K562 (cell line): Measurements from ENCODE around the gene C16orf95. TPM values are rescaled to one million over a fixed set of nuclear protein-coding genes. Genes with fewer than 3 reads are reported as not detected.

Experiments
- C11orf30 ChIP-seq: fragments of 450-650 bp; IDR thresholded peaks from 2 replicates; pipeline ENCODE4 v1.6.1; 2016; ENCODE audit warnings: low read depth, mild to moderate bottlenecking
- CHD1 ChIP-seq: fragments of 200-600 bp; sonication (generic); IDR thresholded peaks from one replicate; pipeline ENCODE4 v1.6.1; 2012; ENCODE audit warnings: mild to moderate bottlenecking, moderate library complexity, low read length, inconsistent platforms
- COPS2 ChIP-seq: fragments of 450-650 bp; conservative IDR thresholded peaks from 2 replicates; pipeline ENCODE4 v1.6.1; 2016; ENCODE audit warnings: mild to moderate bottlenecking, moderate library complexity
- FOXP1 ChIP-seq: sonication (generic); formaldehyde crosslinking; IDR thresholded peaks from 2 replicates; pipeline ENCODE4 v1.8.0; 2022; ENCODE audit warnings: mild to moderate bottlenecking, missing genetic modification reagents
- MYBL2 ChIP-seq, 2 experiments: fragments of 450-650 bp in 1 of 2; sonication (generic) in 1 of 2; formaldehyde crosslinking in 1 of 2; IDR thresholded peaks; 2 replicates each; pipeline versions ENCODE4 v1.6.1 to v1.8.1; 2017 to 2022; ENCODE audit warnings: borderline replicate concordance in 1 of 2, inconsistent platforms in 1 of 2, low read depth in 1 of 2, mild to moderate bottlenecking in 1 of 2, missing genetic modification reagents in 1 of 2, moderate library complexity in 1 of 2
- POLR2AphosphoS2 ChIP-seq: IDR thresholded peaks from 2 replicates; pipeline ENCODE4 v1.6.1; 2012; ENCODE audit warnings: low read length, improper control_type of control experiment
- PRMT5 ChIP-seq: sonication (generic); formaldehyde crosslinking; IDR thresholded peaks from 2 replicates; pipeline ENCODE4 v1.5.0; 2020; ENCODE audit warnings: missing genetic modification reagents
- RBBP5 ChIP-seq: fragments of 200-600 bp; sonication (generic); IDR thresholded peaks from 2 replicates; pipeline ENCODE4 v1.6.1; 2012; ENCODE audit warnings: borderline replicate concordance, mild to moderate bottlenecking, low read length, control low read depth, inconsistent platforms; ENCODE audit not compliant: insufficient read depth, poor library complexity, severe bottlenecking
- SMAD3 ChIP-seq: fragments of 450-650 bp; formaldehyde crosslinking; conservative IDR thresholded peaks from 2 replicates; pipeline ENCODE4 v1.4.0; 2020; ENCODE audit warnings: mild to moderate bottlenecking
- ZEB2 ChIP-seq: fragments of 450-650 bp; IDR thresholded peaks from 2 replicates; pipeline ENCODE4 v1.6.1; 2016
- ZNF263 ChIP-seq: sonication (generic); formaldehyde crosslinking; IDR thresholded peaks from 2 replicates; pipeline ENCODE4 v1.8.0; 2022; ENCODE audit warnings: mild to moderate bottlenecking, missing genetic modification reagents, borderline replicate concordance
- ZNF778 ChIP-seq: fragments of 450-650 bp; formaldehyde crosslinking; IDR thresholded peaks from 2 replicates; pipeline ENCODE4 v1.4.0; 2020; ENCODE audit warnings: mild to moderate bottlenecking, moderate library complexity
- polyA plus RNA-seq, 8 experiments: library from polyadenylated mRNA; depleted of rRNA in 4 of 8; stranded (reverse) in 5 of 8; unstranded in 3 of 8; fragments of >200 nt; fragmentation: Nextera tagmentation in 2 of 8; fragmentation: Illumina TruSeq in 1 of 8; extraction: Ambion mirVana in 2 of 8; extraction: Trizol in 1 of 8; gene quantifications; 2 replicates each; pipeline versions ENCODE4 v1.2.1 to v1.2.3, GENCODE V29; 2011 to 2014; ENCODE audit warnings: inconsistent platforms in 1 of 8, missing spikeins in 1 of 8
- total RNA-seq, 7 experiments: library from RNA; depleted of rRNA in 6 of 7; stranded (reverse); fragments of >200 nt in 6 of 7; fragmentation: Illumina TruSeq in 2 of 7; extraction: Trizol in 2 of 7; gene quantifications; 2 replicates each; pipeline versions ENCODE4 v1.2.1 to v1.2.3, GENCODE V29; 2011 to 2021; ENCODE audit warnings: low replicate concordance in 1 of 7
- TF ChIP-seq, protein P1 (sequence below), 2 experiments: IDR thresholded peaks; 2 replicates each; pipeline ENCODE4 v1.6.1; 2011; ENCODE audit warnings: borderline replicate concordance in 1 of 2, control low read depth in 1 of 2, low read depth in 1 of 2, low read length in 1 of 2, mild to moderate bottlenecking in 1 of 2, mixed read lengths in 1 of 2, moderate library complexity in 1 of 2; ENCODE audit not compliant: insufficient read depth in 1 of 2, insufficient read length in 1 of 2, poor library complexity in 1 of 2, severe bottlenecking in 1 of 2; ENCODE audit errors: extremely low read depth in 1 of 2
- TF ChIP-seq, protein P2 (sequence below): fragments of 450-650 bp; IDR thresholded peaks from 2 replicates; pipeline ENCODE4 v1.6.1; 2018; ENCODE audit not compliant: partially characterized antibody
- TF ChIP-seq, protein P3 (sequence below): fragments of 250-450 bp; sonication (Bioruptor Pico); IDR thresholded peaks from 2 replicates; pipeline ENCODE4 v1.5.0; 2021; ENCODE audit warnings: mild to moderate bottlenecking, borderline replicate concordance
- TF ChIP-seq, protein P4 (sequence below): fragments of 250-450 bp; sonication (Bioruptor Pico); IDR thresholded peaks from 2 replicates; pipeline ENCODE4 v1.5.0; 2021
- TF ChIP-seq, protein P5 (sequence below): fragments of 250-450 bp; sonication (Bioruptor Pico); IDR thresholded peaks from 2 replicates; pipeline ENCODE4 v1.8.0; 2022; ENCODE audit warnings: moderate library complexity, mild to moderate bottlenecking, inconsistent platforms

C16orf95 gene
- total and polyA plus RNA-seq, 9 of the 15 experiments (the other 6 are each of a cell fraction or from before 2014, with no cell fraction given): 6.5 to 20.5 (median 9.4) TPM

- TF ChIP-seq CHD1 (peak; percentile 92), ZNF263 (CRISPR knock-in tag) (peak; percentile 50; the same call in 1 of the 2 replicates), SMAD3 (CRISPR knock-in tag) (no peak), C11orf30 (peak; percentile 90), PRMT5 (CRISPR knock-in tag) (no peak), FOXP1 (CRISPR knock-in tag) (no peak), POLR2AphosphoS2 (no peak), MYBL2 (IDR thresholded peaks at IDR 0.05; ENCODE audit: low read depth) (no peak), MYBL2 (CRISPR knock-in tag; IDR thresholded peaks at IDR 0.05; ENCODE audit: borderline replicate concordance) (no peak), COPS2 (no peak), ZNF778 (CRISPR knock-in tag) (no peak), RBBP5 (peak; percentile 82), ZEB2 (no peak)
- TF ChIP-seq, protein P1, sequence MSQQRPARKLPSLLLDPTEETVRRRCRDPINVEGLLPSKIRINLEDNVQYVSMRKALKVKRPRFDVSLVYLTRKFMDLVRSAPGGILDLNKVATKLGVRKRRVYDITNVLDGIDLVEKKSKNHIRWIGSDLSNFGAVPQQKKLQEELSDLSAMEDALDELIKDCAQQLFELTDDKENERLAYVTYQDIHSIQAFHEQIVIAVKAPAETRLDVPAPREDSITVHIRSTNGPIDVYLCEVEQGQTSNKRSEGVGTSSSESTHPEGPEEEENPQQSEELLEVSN (IDR thresholded peaks at IDR 0.05; ENCODE audit: borderline replicate concordance in 1 of 2, extremely low read depth in 1 of 2, insufficient read depth in 1 of 2, insufficient read length in 1 of 2, low read depth in 1 of 2, low read length in 1 of 2, poor library complexity in 1 of 2, severe bottlenecking in 1 of 2): peak; percentile 57 to 77
- TF ChIP-seq, protein P2, sequence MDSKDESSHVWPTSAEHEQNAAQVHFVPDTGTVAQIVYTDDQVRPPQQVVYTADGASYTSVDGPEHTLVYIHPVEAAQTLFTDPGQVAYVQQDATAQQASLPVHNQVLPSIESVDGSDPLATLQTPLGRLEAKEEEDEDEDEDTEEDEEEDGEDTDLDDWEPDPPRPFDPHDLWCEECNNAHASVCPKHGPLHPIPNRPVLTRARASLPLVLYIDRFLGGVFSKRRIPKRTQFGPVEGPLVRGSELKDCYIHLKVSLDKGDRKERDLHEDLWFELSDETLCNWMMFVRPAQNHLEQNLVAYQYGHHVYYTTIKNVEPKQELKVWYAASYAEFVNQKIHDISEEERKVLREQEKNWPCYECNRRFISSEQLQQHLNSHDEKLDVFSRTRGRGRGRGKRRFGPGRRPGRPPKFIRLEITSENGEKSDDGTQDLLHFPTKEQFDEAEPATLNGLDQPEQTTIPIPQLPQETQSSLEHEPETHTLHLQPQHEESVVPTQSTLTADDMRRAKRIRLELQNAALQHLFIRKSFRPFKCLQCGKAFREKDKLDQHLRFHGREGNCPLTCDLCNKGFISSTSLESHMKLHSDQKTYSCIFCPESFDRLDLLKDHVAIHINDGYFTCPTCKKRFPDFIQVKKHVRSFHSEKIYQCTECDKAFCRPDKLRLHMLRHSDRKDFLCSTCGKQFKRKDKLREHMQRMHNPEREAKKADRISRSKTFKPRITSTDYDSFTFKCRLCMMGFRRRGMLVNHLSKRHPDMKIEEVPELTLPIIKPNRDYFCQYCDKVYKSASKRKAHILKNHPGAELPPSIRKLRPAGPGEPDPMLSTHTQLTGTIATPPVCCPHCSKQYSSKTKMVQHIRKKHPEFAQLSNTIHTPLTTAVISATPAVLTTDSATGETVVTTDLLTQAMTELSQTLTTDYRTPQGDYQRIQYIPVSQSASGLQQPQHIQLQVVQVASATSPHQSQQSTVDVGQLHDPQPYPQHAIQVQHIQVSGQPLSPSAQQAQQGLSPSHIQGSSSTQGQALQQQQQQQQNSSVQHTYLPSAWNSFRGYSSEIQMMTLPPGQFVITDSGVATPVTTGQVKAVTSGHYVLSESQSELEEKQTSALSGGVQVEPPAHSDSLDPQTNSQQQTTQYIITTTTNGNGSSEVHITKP: no peak
- TF ChIP-seq, protein P3, sequence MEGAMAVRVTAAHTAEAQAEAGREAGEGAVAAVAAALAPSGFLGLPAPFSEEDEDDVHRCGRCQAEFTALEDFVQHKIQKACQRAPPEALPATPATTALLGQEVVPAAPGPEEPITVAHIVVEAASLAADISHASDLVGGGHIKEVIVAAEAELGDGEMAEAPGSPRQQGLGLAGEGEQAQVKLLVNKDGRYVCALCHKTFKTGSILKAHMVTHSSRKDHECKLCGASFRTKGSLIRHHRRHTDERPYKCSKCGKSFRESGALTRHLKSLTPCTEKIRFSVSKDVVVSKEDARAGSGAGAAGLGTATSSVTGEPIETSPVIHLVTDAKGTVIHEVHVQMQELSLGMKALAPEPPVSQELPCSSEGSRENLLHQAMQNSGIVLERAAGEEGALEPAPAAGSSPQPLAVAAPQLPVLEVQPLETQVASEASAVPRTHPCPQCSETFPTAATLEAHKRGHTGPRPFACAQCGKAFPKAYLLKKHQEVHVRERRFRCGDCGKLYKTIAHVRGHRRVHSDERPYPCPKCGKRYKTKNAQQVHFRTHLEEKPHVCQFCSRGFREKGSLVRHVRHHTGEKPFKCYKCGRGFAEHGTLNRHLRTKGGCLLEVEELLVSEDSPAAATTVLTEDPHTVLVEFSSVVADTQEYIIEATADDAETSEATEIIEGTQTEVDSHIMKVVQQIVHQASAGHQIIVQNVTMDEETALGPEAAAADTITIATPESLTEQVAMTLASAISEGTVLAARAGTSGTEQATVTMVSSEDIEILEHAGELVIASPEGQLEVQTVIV (CRISPR knock-in tag): no peak
- TF ChIP-seq, protein P4, sequence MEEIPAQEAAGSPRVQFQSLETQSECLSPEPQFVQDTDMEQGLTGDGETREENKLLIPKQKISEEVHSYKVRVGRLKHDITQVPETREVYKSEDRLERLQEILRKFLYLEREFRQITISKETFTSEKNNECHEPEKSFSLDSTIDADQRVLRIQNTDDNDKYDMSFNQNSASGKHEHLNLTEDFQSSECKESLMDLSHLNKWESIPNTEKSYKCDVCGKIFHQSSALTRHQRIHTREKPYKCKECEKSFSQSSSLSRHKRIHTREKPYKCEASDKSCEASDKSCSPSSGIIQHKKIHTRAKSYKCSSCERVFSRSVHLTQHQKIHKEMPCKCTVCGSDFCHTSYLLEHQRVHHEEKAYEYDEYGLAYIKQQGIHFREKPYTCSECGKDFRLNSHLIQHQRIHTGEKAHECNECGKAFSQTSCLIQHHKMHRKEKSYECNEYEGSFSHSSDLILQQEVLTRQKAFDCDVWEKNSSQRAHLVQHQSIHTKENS (CRISPR knock-in tag): no peak
- TF ChIP-seq, protein P5, sequence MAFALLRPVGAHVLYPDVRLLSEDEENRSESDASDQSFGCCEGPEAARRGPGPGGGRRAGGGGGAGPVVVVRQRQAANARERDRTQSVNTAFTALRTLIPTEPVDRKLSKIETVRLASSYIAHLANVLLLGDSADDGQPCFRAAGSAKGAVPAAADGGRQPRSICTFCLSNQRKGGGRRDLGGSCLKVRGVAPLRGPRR (CRISPR knock-in tag): no peak
Measured at GRCh38 chr16:87316923-87317749, at the start of gene C16orf95 (continued).
